K562 (cell line): ENCODE measurements around the gene XCL1. TPM values are rescaled to one million over a fixed set of nuclear protein-coding genes. Genes with fewer than 3 reads are reported as not detected.

ENCODE experiments used
- CHCHD3 ChIP-seq: fragments of 250-450 bp; sonication (Bioruptor Pico); IDR thresholded peaks from 2 replicates; pipeline ENCODE4 v2.1.2; 2022; ENCODE audit warnings: mild to moderate bottlenecking
- DPF2 ChIP-seq: fragments of 450-650 bp; IDR thresholded peaks from 2 replicates; pipeline ENCODE4 v1.6.1; 2016
- NR3C1 ChIP-seq: sonication (generic); formaldehyde crosslinking; IDR thresholded peaks from 2 replicates; pipeline ENCODE4 v1.8.1; 2022; ENCODE audit warnings: missing genetic modification reagents
- NR4A1 ChIP-seq, 2 experiments: fragments of 250-450 bp in 1 of 2; fragments of 450-650 bp in 1 of 2; sonication (Bioruptor Pico) in 1 of 2; IDR thresholded peaks; 2 replicates each; pipeline versions ENCODE4 v1.4.0 to v1.6.1; 2016 to 2020; ENCODE audit warnings: mild to moderate bottlenecking in 2 of 2, missing compliant biosample characterization in 1 of 2, missing genetic modification characterization in 1 of 2, moderate library complexity in 1 of 2
- PCBP1 ChIP-seq: fragments of 200-400 bp; formaldehyde crosslinking; IDR thresholded peaks from 2 replicates; pipeline ENCODE4 v1.6.1; 2018; ENCODE audit warnings: mild to moderate bottlenecking, low read depth, low read length; ENCODE audit not compliant: poor library complexity, severe bottlenecking
- POLR2B ChIP-seq: fragments of 450-650 bp; IDR thresholded peaks from 2 replicates; pipeline ENCODE4 v1.6.1; 2018; ENCODE audit warnings: low read depth; ENCODE audit not compliant: partially characterized antibody
- RAD21 ChIP-seq, 2 experiments: fragments of 250-450 bp in 1 of 2; fragments of 450-650 bp in 1 of 2; sonication (Bioruptor Pico) in 1 of 2; formaldehyde crosslinking in 1 of 2; IDR thresholded peaks in 1 of 2; conservative IDR thresholded peaks in 1 of 2; 2 replicates each; pipeline versions ENCODE4 v1.4.0 to v1.8.0; 2020 to 2022; ENCODE audit warnings: mild to moderate bottlenecking in 2 of 2, moderate library complexity in 1 of 2
- THAP12 ChIP-seq: fragments of 250-450 bp; sonication (Bioruptor Pico); IDR thresholded peaks from 2 replicates; pipeline ENCODE4 v1.9.0; 2021; ENCODE audit warnings: mild to moderate bottlenecking, inconsistent platforms
- THRAP3 ChIP-seq: fragments of 450-650 bp; IDR thresholded peaks from 2 replicates; pipeline ENCODE4 v1.6.1; 2016; ENCODE audit warnings: mild to moderate bottlenecking, inconsistent platforms, borderline replicate concordance
- ZNF165 ChIP-seq: fragments of 250-450 bp; sonication (Bioruptor Pico); IDR thresholded peaks from 2 replicates; pipeline ENCODE4 v1.4.0; 2020; ENCODE audit warnings: borderline replicate concordance
- polyA plus RNA-seq, 8 experiments: library from polyadenylated mRNA; depleted of rRNA in 4 of 8; stranded (reverse) in 5 of 8; unstranded in 3 of 8; fragments of >200 nt; fragmentation: Nextera tagmentation in 2 of 8; fragmentation: Illumina TruSeq in 1 of 8; extraction: Ambion mirVana in 2 of 8; extraction: Trizol in 1 of 8; gene quantifications; 2 replicates each; pipeline versions ENCODE4 v1.2.1 to v1.2.3, GENCODE V29; 2011 to 2014; ENCODE audit warnings: inconsistent platforms in 1 of 8, missing spikeins in 1 of 8
- total RNA-seq, 7 experiments: library from RNA; depleted of rRNA in 6 of 7; stranded (reverse); fragments of >200 nt in 6 of 7; fragmentation: Illumina TruSeq in 2 of 7; extraction: Trizol in 2 of 7; gene quantifications; 2 replicates each; pipeline versions ENCODE4 v1.2.1 to v1.2.3, GENCODE V29; 2011 to 2021; ENCODE audit warnings: low replicate concordance in 1 of 7
- TF ChIP-seq, protein P1 (sequence below): fragments of 450-650 bp; IDR thresholded peaks from 2 replicates; pipeline ENCODE4 v1.6.1; 2016; ENCODE audit warnings: low read depth, mild to moderate bottlenecking, moderate library complexity

The XCL1 gene
- total and polyA plus RNA-seq, 9 of the 15 experiments (the other 6 are each of a cell fraction or from before 2014, with no cell fraction given), result 0.06 to 0.09 (median 0.06) TPM; not detected in 6

- TF ChIP-seq POLR2B, result no peak
- no peak for TF ChIP-seq THAP12
- TF ChIP-seq NR3C1 (CRISPR knock-in tag), result no peak
- TF ChIP-seq ZNF165 (CRISPR knock-in tag), result no peak
- TF ChIP-seq, protein P1, sequence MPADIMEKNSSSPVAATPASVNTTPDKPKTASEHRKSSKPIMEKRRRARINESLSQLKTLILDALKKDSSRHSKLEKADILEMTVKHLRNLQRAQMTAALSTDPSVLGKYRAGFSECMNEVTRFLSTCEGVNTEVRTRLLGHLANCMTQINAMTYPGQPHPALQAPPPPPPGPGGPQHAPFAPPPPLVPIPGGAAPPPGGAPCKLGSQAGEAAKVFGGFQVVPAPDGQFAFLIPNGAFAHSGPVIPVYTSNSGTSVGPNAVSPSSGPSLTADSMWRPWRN, result no peak
- TF ChIP-seq DPF2, result no peak
- TF ChIP-seq CHCHD3 (CRISPR knock-in tag), result no peak
- no peak for TF ChIP-seq THRAP3
- no peak for TF ChIP-seq RAD21 (CRISPR knock-in tag; conservative IDR thresholded peaks at IDR 0.05 in 1 of 2, IDR thresholded peaks at IDR 0.05 in 1 of 2)
- TF ChIP-seq PCBP1, result no peak
- TF ChIP-seq NR4A1 (CRISPR knock-in tag; IDR thresholded peaks at IDR 0.05), result no peak
- no peak for TF ChIP-seq NR4A1 (tag; IDR thresholded peaks at IDR 0.05)
These were observed 8.8 kb downstream of the XCL1 start (continued) for GRCh38 chr1:168585191-168585590.
